Fibroblast of lung (primary cell): Measurements from ENCODE around the gene DNAJC8. TPM values are rescaled to one million over a fixed set of nuclear protein-coding genes. Genes with fewer than 3 reads are reported as not detected.
A peak's percentile ranks its signal among the peaks of the same experiment; 100 is the strongest.

ENCODE experiments used
- DNase-seq, 2 donors: peaks; one replicate each; pipeline versions ENCODE4 v3.0.0 to v3.0.0-alpha.2; 2010; ENCODE audit warnings: low read depth in 2 of 2
- H2AFZ ChIP-seq: 2 replicates; pipeline ENCODE4 v1.5.1; 2012; ENCODE audit warnings: low read length, control low read depth, inconsistent platforms
- H3K27ac ChIP-seq: 2 replicates; pipeline ENCODE4 v1.5.1; 2011; ENCODE audit warnings: low read length, control low read depth; ENCODE audit not compliant: insufficient read depth
- H3K27me3 ChIP-seq: 2 replicates; pipeline ENCODE4 v1.5.1; 2011; ENCODE audit warnings: mild to moderate bottlenecking, low read length; ENCODE audit not compliant: control insufficient read depth, insufficient read depth
- H3K36me3 ChIP-seq: 2 replicates; pipeline ENCODE4 v1.5.1; 2011; ENCODE audit warnings: low read length; ENCODE audit not compliant: control insufficient read depth, insufficient read depth
- H3K4me1 ChIP-seq: 2 replicates; pipeline ENCODE4 v1.5.1; 2011; ENCODE audit warnings: low read length; ENCODE audit not compliant: control insufficient read depth, insufficient read depth; ENCODE audit errors: extremely low read depth
- H3K4me2 ChIP-seq: 2 replicates; pipeline ENCODE4 v1.5.1; 2011; ENCODE audit warnings: low read length, control low read depth; ENCODE audit not compliant: insufficient read depth; ENCODE audit errors: extremely low read depth
- H3K4me3 ChIP-seq, 4 experiments: fragments of 200-600 bp in 1 of 4; sonication (generic) in 1 of 4; replicated peaks in 1 of 4; 2 replicates each; pipeline ENCODE4 v1.5.1; 2011 to 2016; ENCODE audit warnings: low read length in 4 of 4, low read depth in 3 of 4, mild to moderate bottlenecking in 3 of 4, control low read depth in 2 of 4, inconsistent platforms in 1 of 4, mixed read lengths in 1 of 4; ENCODE audit not compliant: insufficient read depth in 1 of 4; ENCODE audit errors: control extremely low read depth in 1 of 4
- H3K79me2 ChIP-seq: 2 replicates; pipeline ENCODE4 v1.5.1; 2012; ENCODE audit warnings: mild to moderate bottlenecking, low read length, inconsistent platforms; ENCODE audit not compliant: control insufficient read depth, insufficient read depth
- H3K9ac ChIP-seq: 2 replicates; pipeline ENCODE4 v1.5.1; 2011; ENCODE audit warnings: mild to moderate bottlenecking, low read length, control low read depth; ENCODE audit not compliant: insufficient read depth
- H3K9me3 ChIP-seq: 2 replicates; pipeline ENCODE4 v1.5.1; 2012; ENCODE audit warnings: low read depth, low read length; ENCODE audit not compliant: control insufficient read depth, insufficient read depth
- H4K20me1 ChIP-seq: 2 replicates; pipeline ENCODE4 v1.5.1; 2011; ENCODE audit warnings: low read length; ENCODE audit not compliant: control insufficient read depth, insufficient read depth; ENCODE audit errors: extremely low read depth
- EZH2 ChIP-seq: IDR thresholded peaks from 2 replicates; pipeline ENCODE4 v1.5.1; 2012; ENCODE audit warnings: low read length, control low read depth, mild to moderate bottlenecking; ENCODE audit errors: missing control alignments
- polyA plus RNA-seq, 2 donors: library from polyadenylated mRNA; depleted of rRNA in 1 of 2; stranded (reverse) in 1 of 2; unstranded in 1 of 2; fragments of >200 nt; gene quantifications; 2 replicates each; pipeline ENCODE4 v1.2.1, GENCODE V29; 2011 to 2012; ENCODE audit warnings: missing spikeins in 1 of 2
- total RNA-seq: library from RNA; depleted of rRNA; stranded (reverse); fragments of >200 nt; gene quantifications from 2 replicates; pipeline ENCODE4 v1.2.1, GENCODE V29; 2014
- TF ChIP-seq, protein P1 (sequence below), 2 donors: IDR thresholded peaks in 1 of 2; conservative IDR thresholded peaks in 1 of 2; 1 replicate in 1 of 2; 2 replicates in 1 of 2; pipeline ENCODE4 v1.5.1; 2011 to 2012; ENCODE audit warnings: low read length in 2 of 2, control low read depth in 1 of 2, inconsistent platforms in 1 of 2, low read depth in 1 of 2, mild to moderate bottlenecking in 1 of 2

Gene DNAJC8
- total and polyA plus RNA-seq, 2 donors (not counting 1 experiment from before 2014, with no cell fraction given): 56.1 to 120 TPM

- Histone ChIP-seq H3K4me2 (no peak overlapping the region), H4K20me1 (peaks cover 6% of the 10 kb centered on the region), H3K9ac (no peak overlapping the region), H2AFZ (no peak overlapping the region), H3K79me2 (peaks cover 16% of the 10 kb centered on the region), H3K9me3 (no peaks in the 10 kb centered on the region), H3K27ac (no peak overlapping the region), H3K4me1 (peaks cover 9% of the 10 kb centered on the region), H3K36me3 (no peaks in the 10 kb centered on the region), H3K27me3 (no peaks in the 10 kb centered on the region), H3K4me3 (no peak overlapping the region)
- no peak for TF ChIP-seq EZH2
- TF ChIP-seq, protein P1, sequence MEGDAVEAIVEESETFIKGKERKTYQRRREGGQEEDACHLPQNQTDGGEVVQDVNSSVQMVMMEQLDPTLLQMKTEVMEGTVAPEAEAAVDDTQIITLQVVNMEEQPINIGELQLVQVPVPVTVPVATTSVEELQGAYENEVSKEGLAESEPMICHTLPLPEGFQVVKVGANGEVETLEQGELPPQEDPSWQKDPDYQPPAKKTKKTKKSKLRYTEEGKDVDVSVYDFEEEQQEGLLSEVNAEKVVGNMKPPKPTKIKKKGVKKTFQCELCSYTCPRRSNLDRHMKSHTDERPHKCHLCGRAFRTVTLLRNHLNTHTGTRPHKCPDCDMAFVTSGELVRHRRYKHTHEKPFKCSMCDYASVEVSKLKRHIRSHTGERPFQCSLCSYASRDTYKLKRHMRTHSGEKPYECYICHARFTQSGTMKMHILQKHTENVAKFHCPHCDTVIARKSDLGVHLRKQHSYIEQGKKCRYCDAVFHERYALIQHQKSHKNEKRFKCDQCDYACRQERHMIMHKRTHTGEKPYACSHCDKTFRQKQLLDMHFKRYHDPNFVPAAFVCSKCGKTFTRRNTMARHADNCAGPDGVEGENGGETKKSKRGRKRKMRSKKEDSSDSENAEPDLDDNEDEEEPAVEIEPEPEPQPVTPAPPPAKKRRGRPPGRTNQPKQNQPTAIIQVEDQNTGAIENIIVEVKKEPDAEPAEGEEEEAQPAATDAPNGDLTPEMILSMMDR (conservative IDR thresholded peaks at IDR 0.05 in 1 of 2, IDR thresholded peaks at IDR 0.05 in 1 of 2; ENCODE audit: low read depth in 1 of 2, low read length in 2 of 2): no peak
- no peak for DNase-seq
Observed at GRCh38 chr1:28256197-28256827, 23.5 kb upstream of the DNAJC8 start.

DNA sequence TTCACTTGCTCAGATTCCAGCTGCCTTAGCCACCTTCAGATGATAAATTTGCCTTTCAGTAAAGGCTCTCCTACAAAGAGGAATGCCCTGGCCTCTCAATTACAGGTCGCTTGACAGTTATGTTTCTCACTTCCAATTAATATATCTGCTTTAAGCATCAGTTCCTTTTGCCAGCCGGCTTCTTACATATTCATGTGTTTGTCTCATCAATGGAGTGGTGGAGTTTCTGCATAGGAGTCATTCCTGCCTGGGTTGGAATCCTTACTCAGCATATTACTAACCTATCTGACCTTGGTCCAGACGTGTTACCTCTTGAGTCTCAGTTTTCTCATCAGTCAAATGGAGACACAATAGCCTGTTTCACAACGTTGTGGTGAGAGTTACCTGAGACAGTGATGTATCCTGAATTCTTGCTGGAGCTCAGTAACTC, 17.1 kb upstream of the DNAJC8 start:
- peaks cover 12% of the 10 kb centered on the region for H3K4me1 ChIP-seq
- no peaks in the 10 kb centered on the region for H3K36me3 ChIP-seq
- H3K9ac ChIP-seq: no peak overlapping the region
- no peaks in the 10 kb centered on the region for H3K27me3 ChIP-seq
- no peaks in the 10 kb centered on the region for H4K20me1 ChIP-seq
- no peaks in the 10 kb centered on the region for H3K9me3 ChIP-seq
- H3K27ac ChIP-seq: no peak overlapping the region
- H3K4me2 ChIP-seq: peak overlapping the region; percentile 30
- no peak overlapping the region for H2AFZ ChIP-seq
- TF ChIP-seq, protein P1 (conservative IDR thresholded peaks at IDR 0.05 in 1 of 2, IDR thresholded peaks at IDR 0.05 in 1 of 2; ENCODE audit: low read depth in 1 of 2, low read length in 2 of 2): no peak
- no peak for TF ChIP-seq EZH2
- H3K4me3 ChIP-seq: no peak overlapping the region
- peak in 1 of 2 donors; percentile 33 for DNase-seq
- no peaks in the 10 kb centered on the region for H3K79me2 ChIP-seq

GRCh38 chr1:28249013-28249865, 16.4 kb upstream of the DNAJC8 start:
- DNase-seq: peak; percentile 77 to 78
- no peaks in the 10 kb centered on the region for H3K79me2 ChIP-seq
- H3K27ac ChIP-seq: no peak overlapping the region
- H2AFZ ChIP-seq: no peak overlapping the region
- no peaks in the 10 kb centered on the region for H3K27me3 ChIP-seq
- H3K4me1 ChIP-seq: peaks cover 12% of the 10 kb centered on the region
- H3K4me2 ChIP-seq: peak overlapping the region; percentile 30
- H3K9me3 ChIP-seq: no peaks in the 10 kb centered on the region
- H3K36me3 ChIP-seq: no peaks in the 10 kb centered on the region
- H4K20me1 ChIP-seq: no peaks in the 10 kb centered on the region
- H3K4me3 ChIP-seq: peak overlapping the region in 2 of 4 experiments; percentile 18 to 48
- TF ChIP-seq, protein P1 (conservative IDR thresholded peaks at IDR 0.05 in 1 of 2, IDR thresholded peaks at IDR 0.05 in 1 of 2; ENCODE audit: low read depth in 1 of 2, low read length in 2 of 2): no peak
- TF ChIP-seq EZH2: no peak
- no peak overlapping the region for H3K9ac ChIP-seq
